Measurements from ENCODE around the gene NTN3. TPM values are rescaled to one million over a fixed set of nuclear protein-coding genes. Genes with fewer than 3 reads are reported as not detected.
A peak's percentile ranks its signal among the peaks of the same experiment; 100 is the strongest.

Gene NTN3
- total RNA-seq, 1 donor from 2014 or later = not detected

- peak; percentile 42 for DNase-seq (ENCODE audit: low spot score)
These were observed 4.2 kb upstream of the NTN3 start for GRCh38 chr16:2466667-2467527.

GRCh38 chr16:2467528-2468232 lies 3.4 kb upstream of the NTN3 start:
- no peak for DNase-seq (ENCODE audit: low spot score)

GRCh38 chr16:2468233-2468724 lies 2.8 kb upstream of the NTN3 start:
- no peak for DNase-seq (ENCODE audit: low spot score)

GRCh38 chr16:2468725-2469398 lies 2.2 kb upstream of the NTN3 start:
- no peak for DNase-seq (ENCODE audit: low spot score)

- no peak for DNase-seq (ENCODE audit: low spot score)
These were observed 1.5 kb upstream of the NTN3 start for GRCh38 chr16:2469399-2470233.

GRCh38 chr16:2470234-2470601 lies 879 bp upstream of the NTN3 start:
- no peak for DNase-seq (ENCODE audit: low spot score)

GRCh38 chr16:2470603-2471015 lies 488 bp upstream of the NTN3 start:
- DNase-seq (ENCODE audit: low spot score) = no peak

GRCh38 chr16:2471653-2472487 lies 773 bp downstream of the NTN3 start:
- DNase-seq (ENCODE audit: low spot score) = no peak

GRCh38 chr16:2472488-2472864 lies 1.4 kb downstream of the NTN3 start:
- no peak for DNase-seq (ENCODE audit: low spot score)

- DNase-seq (ENCODE audit: low spot score) = no peak
These were observed 1.9 kb downstream of the NTN3 start for GRCh38 chr16:2472885-2473445.

- no peak for DNase-seq (ENCODE audit: low spot score)
These were observed 2.4 kb downstream of the NTN3 start for GRCh38 chr16:2473446-2473926.

- DNase-seq (ENCODE audit: low spot score) = peak; percentile 46
These were observed 3.1 kb downstream of the NTN3 start for GRCh38 chr16:2473999-2474876.

GRCh38 chr16:2474877-2475412 lies 3.8 kb downstream of the NTN3 start, which contains the start of gene TBC1D24:
TBC1D24 (plus strand) TSS chr16:2475127; CDS start chr16:2496149, 21,022 bp downstream.
- peak; percentile 88 for DNase-seq (ENCODE audit: low spot score)

- peak; percentile 53 for DNase-seq (ENCODE audit: low spot score)
These were observed 4.6 kb downstream of the NTN3 start for GRCh38 chr16:2475413-2476344.

- no peak for DNase-seq (ENCODE audit: low spot score)
These were observed 5.2 kb downstream of the NTN3 start for GRCh38 chr16:2476345-2476720.

- no peak for DNase-seq (ENCODE audit: low spot score)
These were observed 5.6 kb downstream of the NTN3 start for GRCh38 chr16:2476741-2477140.

GRCh38 chr16:2477327-2477726 lies 6.2 kb downstream of the NTN3 start:
- no peak for DNase-seq (ENCODE audit: low spot score)

GRCh38 chr16:2478279-2478678 lies 7.2 kb downstream of the NTN3 start:
- no peak for DNase-seq (ENCODE audit: low spot score)
